ENCODE results near the gene FAM25C.
"Not testable (repeated sequence)": the region's sequence is repeated elsewhere in the genome, so short reads cannot be mapped to it uniquely, and the experiment has no call there.

GRCh38 chr10:47999691-48000090 lies at the start of gene FAM25C:
- TF ChIP-seq, protein P1, sequence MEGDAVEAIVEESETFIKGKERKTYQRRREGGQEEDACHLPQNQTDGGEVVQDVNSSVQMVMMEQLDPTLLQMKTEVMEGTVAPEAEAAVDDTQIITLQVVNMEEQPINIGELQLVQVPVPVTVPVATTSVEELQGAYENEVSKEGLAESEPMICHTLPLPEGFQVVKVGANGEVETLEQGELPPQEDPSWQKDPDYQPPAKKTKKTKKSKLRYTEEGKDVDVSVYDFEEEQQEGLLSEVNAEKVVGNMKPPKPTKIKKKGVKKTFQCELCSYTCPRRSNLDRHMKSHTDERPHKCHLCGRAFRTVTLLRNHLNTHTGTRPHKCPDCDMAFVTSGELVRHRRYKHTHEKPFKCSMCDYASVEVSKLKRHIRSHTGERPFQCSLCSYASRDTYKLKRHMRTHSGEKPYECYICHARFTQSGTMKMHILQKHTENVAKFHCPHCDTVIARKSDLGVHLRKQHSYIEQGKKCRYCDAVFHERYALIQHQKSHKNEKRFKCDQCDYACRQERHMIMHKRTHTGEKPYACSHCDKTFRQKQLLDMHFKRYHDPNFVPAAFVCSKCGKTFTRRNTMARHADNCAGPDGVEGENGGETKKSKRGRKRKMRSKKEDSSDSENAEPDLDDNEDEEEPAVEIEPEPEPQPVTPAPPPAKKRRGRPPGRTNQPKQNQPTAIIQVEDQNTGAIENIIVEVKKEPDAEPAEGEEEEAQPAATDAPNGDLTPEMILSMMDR (conservative IDR thresholded peaks at IDR 0.05; ENCODE audit: low read depth, low read length) = not testable (repeated sequence)
- TF ChIP-seq EZH2 (IDR thresholded peaks at IDR 0.05; ENCODE audit: borderline replicate concordance, low read depth, low read length, poor library complexity, severe bottlenecking) = not testable (repeated sequence)

Data from A673 (cell line).